H1 (cell line): ENCODE results near the gene PTPN7. TPM values are rescaled to one million over a fixed set of nuclear protein-coding genes. Genes with fewer than 3 reads are reported as not detected.

Experiments used
- CTCF ChIA-PET: fragments of 300-600 bp; sonication (Branson Sonifier 250); formaldehyde crosslinking; loops from one replicate; lab custom pipeline; 2021; ENCODE audit not compliant: partially characterized antibody; lab: Charles Lee
- POLR2A ChIA-PET: fragments of 300-600 bp; sonication (Branson Sonifier 250); formaldehyde crosslinking; loops from one replicate; lab custom pipeline; 2021; ENCODE audit warnings: inconsistent platforms; ENCODE audit not compliant: partially characterized antibody; lab: Charles Lee
- DNase-seq, 2 experiments: peaks; one replicate each; pipeline versions ENCODE4 v3.0.0 to v3.0.0-alpha.2; 2010 to 2022; ENCODE audit warnings: low spot score in 2 of 2, low read depth in 1 of 2, mixed read lengths in 1 of 2
- FAIRE-seq: peaks from 2 replicates; lab custom pipeline; 2011; peaks lifted over from hg19 to GRCh38; lab: Jason Lieb, UNC
- H2AFZ ChIP-seq: 2 replicates; pipeline ENCODE4 v1.8.1; 2012; ENCODE audit warnings: low read length, inconsistent platforms
- H2AK5ac ChIP-seq: 2 replicates; pipeline ENCODE4 v1.6.1; 2013; ENCODE audit warnings: low read depth, low read length
- H2BK120ac ChIP-seq: replicated peaks from 2 replicates; pipeline ENCODE3; 2013; ENCODE audit warnings: low read depth, low read length, inconsistent platforms
- H2BK12ac ChIP-seq: 2 replicates; pipeline ENCODE4 v1.6.1; 2013; ENCODE audit warnings: low read depth, low read length
- H2BK15ac ChIP-seq: 2 replicates; pipeline ENCODE4 v1.6.1; 2013; ENCODE audit warnings: low read length
- H2BK20ac ChIP-seq: 2 replicates; pipeline ENCODE4 v1.6.1; 2013; ENCODE audit warnings: low read length
- H2BK5ac ChIP-seq: 2 replicates; pipeline ENCODE4 v1.6.1; 2013; ENCODE audit warnings: low read depth, low read length
- H3K14ac ChIP-seq: 2 replicates; pipeline ENCODE4 v1.6.1; 2013; ENCODE audit warnings: inconsistent platforms; ENCODE audit not compliant: insufficient read length
- H3K18ac ChIP-seq: 2 replicates; pipeline ENCODE4 v1.6.1; 2013; ENCODE audit warnings: low read length; ENCODE audit errors: extremely low read depth
- H3K23ac ChIP-seq: 2 replicates; pipeline ENCODE4 v1.6.1; 2013; ENCODE audit warnings: inconsistent platforms; ENCODE audit not compliant: insufficient read length
- H3K23me2 ChIP-seq: 2 replicates; pipeline ENCODE4 v1.6.1; 2013; ENCODE audit warnings: low read depth, low read length
- H3K27ac ChIP-seq: 2 replicates; pipeline ENCODE4 v1.6.1; 2011; ENCODE audit warnings: low read depth, low read length, inconsistent platforms
- H3K27me3 ChIP-seq, 4 experiments: replicated peaks in 1 of 4; 1 replicate in 1 of 4; 2 replicates in 3 of 4; pipeline versions ENCODE4 v1.6.1 to v1.8.1; 2011 to 2013; ENCODE audit warnings: low read length in 3 of 4, mild to moderate bottlenecking in 3 of 4, inconsistent platforms in 2 of 4, mixed read lengths in 2 of 4, moderate library complexity in 1 of 4; ENCODE audit not compliant: control insufficient read depth in 3 of 4, insufficient read depth in 3 of 4; ENCODE audit errors: extremely low read depth in 1 of 4
- H3K36me3 ChIP-seq, 4 experiments: 2 replicates each; pipeline versions ENCODE4 v1.6.1 to v1.8.1; 2011 to 2013; ENCODE audit warnings: mild to moderate bottlenecking in 4 of 4, low read length in 3 of 4, moderate library complexity in 2 of 4, control low read depth in 1 of 4, inconsistent platforms in 1 of 4; ENCODE audit not compliant: insufficient read depth in 4 of 4, control insufficient read depth in 2 of 4
- H3K4ac ChIP-seq: replicated peaks from 2 replicates; pipeline ENCODE3; 2013; ENCODE audit warnings: low read length, low read depth, mixed read lengths, inconsistent platforms; ENCODE audit not compliant: insufficient read length
- H3K4me1 ChIP-seq, 4 experiments: replicated peaks in 1 of 4; 1 replicate in 1 of 4; 2 replicates in 3 of 4; pipeline versions ENCODE4 v1.6.1 to v1.8.1; 2011 to 2013; ENCODE audit warnings: low read length in 3 of 4, inconsistent platforms in 2 of 4, mixed read lengths in 1 of 4; ENCODE audit not compliant: insufficient read depth in 4 of 4, control insufficient read depth in 3 of 4
- H3K4me2 ChIP-seq, 2 experiments: 2 replicates each; pipeline versions ENCODE4 v1.6.1 to v1.8.1; 2011 to 2013; ENCODE audit warnings: low read depth in 2 of 2, low read length in 2 of 2, control low read depth in 1 of 2, inconsistent platforms in 1 of 2, mild to moderate bottlenecking in 1 of 2; ENCODE audit not compliant: insufficient read depth in 1 of 2
- H3K4me3 ChIP-seq, 4 experiments: fragments of 200-600, 300-600 bp in 1 of 4; sonication (generic), shearing (Covaris generic), sonication (Bioruptor Twin) in 1 of 4; 2 replicates each; pipeline versions ENCODE4 v1.5.1 to v1.8.1; 2011 to 2016; ENCODE audit warnings: low read length in 4 of 4, low read depth in 3 of 4, control low read depth in 2 of 4, inconsistent platforms in 2 of 4, mild to moderate bottlenecking in 2 of 4, mixed read lengths in 1 of 4, moderate library complexity in 1 of 4; ENCODE audit not compliant: insufficient read depth in 2 of 4; ENCODE audit errors: extremely low read depth in 1 of 4
- H3K56ac ChIP-seq: replicated peaks from 2 replicates; pipeline ENCODE3; 2013; ENCODE audit warnings: low read depth, mild to moderate bottlenecking, mixed read lengths, low read length, inconsistent platforms; ENCODE audit not compliant: insufficient read length
- H3K79me1 ChIP-seq: 2 replicates; pipeline ENCODE4 v1.6.1; 2013; ENCODE audit warnings: low read depth, low read length, control low read depth
- H3K79me2 ChIP-seq, 2 experiments: 2 replicates each; pipeline versions ENCODE4 v1.6.1 to v1.8.1; 2012 to 2013; ENCODE audit warnings: low read length in 2 of 2, mild to moderate bottlenecking in 2 of 2, inconsistent platforms in 1 of 2; ENCODE audit not compliant: insufficient read depth in 2 of 2, control insufficient read depth in 1 of 2
- H3K9ac ChIP-seq, 4 experiments: replicated peaks in 1 of 4; 1 replicate in 1 of 4; 2 replicates in 3 of 4; pipeline versions ENCODE4 v1.6.1 to v1.8.1; 2011 to 2013; ENCODE audit warnings: low read depth in 3 of 4, low read length in 3 of 4, control low read depth in 2 of 4, mild to moderate bottlenecking in 2 of 4, moderate library complexity in 2 of 4, inconsistent platforms in 1 of 4; ENCODE audit errors: extremely low read depth in 1 of 4
- H3K9me3 ChIP-seq, 2 experiments: 2 replicates each; pipeline versions ENCODE4 v1.6.1 to v1.8.1; 2012 to 2013; ENCODE audit warnings: mild to moderate bottlenecking in 2 of 2, moderate library complexity in 2 of 2, control low read depth in 1 of 2, inconsistent platforms in 1 of 2, low read depth in 1 of 2, low read length in 1 of 2, mixed read lengths in 1 of 2; ENCODE audit not compliant: insufficient read depth in 2 of 2
- H4K20me1 ChIP-seq, 2 experiments: replicated peaks in 1 of 2; 2 replicates each; pipeline versions ENCODE3 to v1.8.1; 2011 to 2013; ENCODE audit warnings: inconsistent platforms in 2 of 2, low read length in 2 of 2, mild to moderate bottlenecking in 1 of 2; ENCODE audit not compliant: insufficient read depth in 2 of 2, control insufficient read depth in 1 of 2
- H4K5ac ChIP-seq: 2 replicates; pipeline ENCODE4 v1.6.1; 2013; ENCODE audit warnings: low read length, low read depth, mixed read lengths, inconsistent platforms; ENCODE audit not compliant: insufficient read length
- H4K8ac ChIP-seq: 2 replicates; pipeline ENCODE4 v1.8.0; 2013; ENCODE audit warnings: mild to moderate bottlenecking, moderate library complexity, low read length, inconsistent platforms; ENCODE audit not compliant: insufficient read depth; ENCODE audit errors: extremely low read depth
- H4K91ac ChIP-seq: replicated peaks from 2 replicates; pipeline ENCODE3; 2013; ENCODE audit warnings: low read length, mixed read lengths, inconsistent platforms; ENCODE audit not compliant: insufficient read length
- ATF3 ChIP-seq: IDR thresholded peaks from 2 replicates; pipeline ENCODE4 v1.6.1; 2011; ENCODE audit warnings: low read depth, mild to moderate bottlenecking, low read length; ENCODE audit not compliant: insufficient read depth
- BRCA1 ChIP-seq: IDR thresholded peaks from 2 replicates; pipeline ENCODE4 v1.6.1; 2012; ENCODE audit warnings: low read depth, low read length, improper control_type of control experiment
- CBX8 ChIP-seq: fragments of 300-800, 300-1000 bp; sonication (generic); IDR thresholded peaks from 2 replicates; pipeline ENCODE4 v1.7.1; 2016; ENCODE audit warnings: low read depth, low read length, borderline replicate concordance
- CEBPB ChIP-seq: IDR thresholded peaks from 2 replicates; pipeline ENCODE4 v1.6.1; 2012; ENCODE audit warnings: low read depth, low read length
- FOSL1 ChIP-seq: IDR thresholded peaks from 2 replicates; pipeline ENCODE4 v1.6.1; 2011; ENCODE audit warnings: mild to moderate bottlenecking, low read depth, low read length, moderate library complexity; ENCODE audit not compliant: insufficient read depth
- HDAC6 ChIP-seq: IDR thresholded peaks from one replicate; pipeline ENCODE4 v1.7.1; 2012; ENCODE audit warnings: low read depth, mild to moderate bottlenecking, inconsistent platforms, low read length, moderate library complexity
- KDM4A ChIP-seq: IDR thresholded peaks from one replicate; pipeline ENCODE4 v1.7.1; 2012; ENCODE audit warnings: low read depth, mild to moderate bottlenecking, moderate library complexity, low read length, inconsistent platforms; ENCODE audit not compliant: severe bottlenecking
- KDM5A ChIP-seq: fragments of 200-600 bp; IDR thresholded peaks from 2 replicates; pipeline ENCODE4 v1.7.1; 2012; ENCODE audit warnings: mild to moderate bottlenecking, low read length, inconsistent platforms, mixed read lengths
- RBBP5 ChIP-seq: IDR thresholded peaks from 2 replicates; pipeline ENCODE4 v1.7.1; 2012; ENCODE audit warnings: low read depth, mild to moderate bottlenecking, inconsistent platforms, low read length, moderate library complexity, borderline replicate concordance
- RXRA ChIP-seq: IDR thresholded peaks from 2 replicates; pipeline ENCODE4 v1.6.1; 2011; ENCODE audit warnings: low read depth, mild to moderate bottlenecking, low read length, moderate library complexity; ENCODE audit not compliant: insufficient read depth
- TAF1 ChIP-seq: IDR thresholded peaks from 2 replicates; pipeline ENCODE4 v1.6.1; 2011; ENCODE audit warnings: mild to moderate bottlenecking, low read depth, low read length
- YY1 ChIP-seq: IDR thresholded peaks from 2 replicates; pipeline ENCODE4 v1.6.1; 2011; ENCODE audit warnings: low read depth, mild to moderate bottlenecking, low read length
- WGBS, 2 experiments: shearing (Covaris generic) in 1 of 2; methylation state at CpG; one replicate each; pipeline versions ENCODE4 v1.1.6 to v1.1.7; 2013 to 2015; ENCODE audit warnings: low lambda C conversion rate in 2 of 2, mixed read lengths in 2 of 2, inconsistent platforms in 1 of 2, low coverage in 1 of 2, missing lambda C conversion rate in 1 of 2; ENCODE audit not compliant: insufficient replicate concordance in 2 of 2, insufficient coverage in 1 of 2, insufficient read length in 1 of 2; ENCODE audit errors: extremely low coverage in 1 of 2, missing lambda C conversion rate in 1 of 2; 5-methylcytosine and 5-hydroxymethylcytosine counted together
- polyA plus RNA-seq, 7 experiments: library from polyadenylated mRNA; depleted of rRNA in 3 of 7; stranded (reverse) in 5 of 7; unstranded in 2 of 7; fragments of >200 nt in 5 of 7; fragments of 200-250 nt in 2 of 7; gene quantifications; 1 replicate in 5 of 7; 2 replicates in 1 of 7; 4 replicates in 1 of 7; pipeline versions ENCODE4 v1.2.1 to v1.2.3, GENCODE V29; 2011 to 2013; ENCODE audit warnings: missing spikeins in 2 of 7, mixed read lengths in 2 of 7
- total RNA-seq: library from RNA; stranded (reverse); fragmentation: NEBNext Ultra II Directional; extraction: Animal tissue kit (Norgen Biotek cat#: 25700); gene quantifications from 2 replicates; pipeline ENCODE4 v1.2.1, GENCODE V29; 2021

PTPN7 gene
- total and polyA plus RNA-seq, 2 of the 8 experiments (the other 6 are each of a cell fraction or from before 2014, with no cell fraction given), result 0.20 TPM; not detected in 1

GRCh38 chr1:202161151-202162046 is 997 bp upstream of the PTPN7 start:
- Histone ChIP-seq H3K79me2 (no peaks in the 10 kb centered on the region), H3K4me1 (peaks cover 2 to 29% (median 13%) of the 10 kb centered on the region in 4 experiments), H3K4me3 (no peak overlapping the region), H3K18ac (no peak overlapping the region), H3K14ac (no peak overlapping the region), H2AK5ac (no peak overlapping the region), H2BK120ac (no peak overlapping the region), H2AFZ (no peak overlapping the region), H4K8ac (no peak overlapping the region), H3K23me2 (no peaks in the 10 kb centered on the region), H4K20me1 (no peaks in the 10 kb centered on the region), H4K5ac (no peak overlapping the region), H3K4me2 (no peak overlapping the region), H3K36me3 (no peaks in the 10 kb centered on the region), H2BK20ac (no peak overlapping the region), H3K27ac (no peak overlapping the region), H3K56ac (no peak overlapping the region), H2BK5ac (no peak overlapping the region), H3K9ac (no peak overlapping the region), H3K9me3 (no peaks in the 10 kb centered on the region), H3K79me1 (no peaks in the 10 kb centered on the region), H2BK15ac (peak overlapping the region; percentile 92; the same call in 1 of the 2 replicates), H3K4ac (no peak overlapping the region), H4K91ac (peak overlapping the region; percentile 90), H3K27me3 (no peaks in the 10 kb centered on the region), H2BK12ac (0 out of 2 replicates have a peak overlapping the region, but pooled peaks have one; percentile 50), H3K23ac (no peak overlapping the region)
- 79% methylated on average over 19 of the region's 22 CpGs; no CpG with 5 or more reads in 1 of the 2 experiments for WGBS, 2 experiments
- FAIRE-seq (no peak), DNase-seq (no peak)
- ChIA-PET POLR2A (no interaction called here), CTCF (interaction anchor here (0.6 to 2.6 kb wide), 11 partner anchors 10 to 1447 kb away, joined by 3 to 10 read pairs (median 3); no protein-coding TSS in a partner anchor)
- TF ChIP-seq KDM5A, result no peak
- no peak for TF ChIP-seq CBX8
- no peak for TF ChIP-seq KDM4A
- no peak for TF ChIP-seq HDAC6
- TF ChIP-seq RBBP5, result no peak
- TF ChIP-seq BRCA1, result no peak
- TF ChIP-seq RXRA, result no peak
- TF ChIP-seq ATF3, result no peak
- no peak for TF ChIP-seq TAF1
- no peak for TF ChIP-seq CEBPB
- TF ChIP-seq YY1, result no peak
- TF ChIP-seq FOSL1, result no peak
